ENCODE measurements around the gene DYRK2.
A peak's percentile ranks its signal among the peaks of the same experiment; 100 is the strongest.

The DYRK2 gene

GRCh38 chr12:67648521-67649260, at the start of gene DYRK2:
Gene DYRK2 (plus strand): TSS chr12:67648745. CDS start chr12:67649134, 389 bp downstream.
- peak; percentile 15 for DNase-seq

DNA sequence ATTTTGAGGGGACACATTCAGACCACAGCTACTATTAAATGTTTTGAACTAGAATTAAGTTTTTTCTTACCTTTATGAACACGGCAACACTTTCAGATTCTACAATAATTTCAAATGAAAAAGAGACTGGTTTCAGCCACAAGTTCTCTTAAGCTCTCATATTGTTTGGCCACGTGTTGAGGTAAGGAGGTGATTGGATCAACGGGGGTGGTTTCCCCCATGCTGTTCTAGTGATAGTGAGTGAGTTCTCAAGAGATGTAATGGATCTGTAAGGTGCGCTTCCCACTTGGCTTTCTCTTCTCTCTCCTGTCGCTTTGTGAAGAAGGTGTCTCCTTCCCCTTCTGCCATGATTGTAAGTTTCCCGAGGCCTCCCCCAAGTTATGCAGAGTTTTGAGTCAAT, 48.9 kb upstream of the DYRK2 start:
- DNase-seq = no peak

DNA sequence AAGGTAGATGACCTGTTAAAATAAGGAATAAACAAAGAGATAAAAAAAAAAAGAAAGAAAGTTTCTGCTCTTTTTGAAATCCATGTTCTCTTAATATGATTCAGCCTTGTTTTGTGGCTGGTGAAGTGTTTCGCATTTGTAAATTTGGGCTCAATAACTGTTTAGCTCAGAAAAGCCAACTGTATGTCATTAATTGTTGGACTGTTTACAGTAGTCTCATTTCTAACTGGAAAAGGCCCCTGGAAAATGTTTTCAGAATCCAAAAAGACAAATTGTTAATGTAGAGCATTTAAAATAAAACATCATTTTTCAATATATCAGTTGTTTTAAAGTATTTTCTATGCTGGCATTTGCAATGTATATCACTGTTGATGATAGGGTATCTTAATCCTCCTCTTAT, 47.4 kb upstream of the DYRK2 start:
- no peak for DNase-seq

DNA sequence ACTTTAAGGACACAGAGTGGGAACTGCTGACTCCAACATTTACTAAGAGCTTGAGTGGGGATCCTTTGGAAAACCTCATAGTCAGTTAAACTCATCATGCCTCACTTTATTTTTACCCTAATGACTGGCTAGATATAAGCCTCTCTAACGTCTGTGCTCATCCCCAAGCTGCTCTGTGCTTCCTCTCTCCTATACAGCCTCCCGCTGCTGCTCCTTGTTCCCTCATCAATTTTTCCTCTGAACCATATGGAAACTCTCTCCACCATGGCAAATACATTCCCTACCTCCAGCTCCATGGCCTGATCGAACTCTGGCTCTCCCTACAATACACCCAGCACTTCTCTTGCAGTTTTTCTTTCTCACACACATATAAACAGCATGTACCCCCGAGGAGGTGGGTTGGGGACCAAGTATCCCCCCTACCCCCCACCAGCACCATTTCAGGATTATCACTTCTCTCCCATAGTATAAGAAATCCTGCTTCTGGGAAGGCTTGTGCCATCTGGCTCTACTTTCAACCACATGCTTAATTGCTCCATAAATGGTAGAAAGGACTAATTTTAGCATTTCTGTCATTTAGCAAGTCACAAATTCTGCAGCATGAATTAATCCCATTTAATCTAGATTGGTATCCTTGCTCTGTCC, 39.2 kb upstream of the DYRK2 start:
- no peak for DNase-seq

DNA sequence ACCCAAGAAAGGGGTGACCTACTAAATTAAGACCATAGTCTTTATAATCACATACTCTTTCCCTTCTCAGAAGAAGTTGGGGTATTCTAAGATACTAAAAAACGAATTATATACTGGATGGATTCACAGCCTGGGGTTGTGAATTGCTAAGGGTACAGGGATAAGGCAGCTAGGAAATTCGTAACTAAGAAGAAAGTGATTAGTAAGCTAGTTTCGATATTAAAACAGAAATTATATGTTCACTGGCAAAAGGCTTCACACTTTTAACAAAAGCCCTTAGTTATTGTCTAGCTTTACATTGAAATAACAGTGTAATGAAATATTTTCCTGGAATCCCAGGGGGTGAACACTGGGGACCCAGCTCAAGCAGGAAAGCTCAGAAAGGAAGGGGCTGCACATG, 35.5 kb upstream of the DYRK2 start:
- no peak for DNase-seq

- DNase-seq = no peak
Measured at GRCh38 chr12:67617629-67618028, 30.9 kb upstream of the DYRK2 start.

DNA sequence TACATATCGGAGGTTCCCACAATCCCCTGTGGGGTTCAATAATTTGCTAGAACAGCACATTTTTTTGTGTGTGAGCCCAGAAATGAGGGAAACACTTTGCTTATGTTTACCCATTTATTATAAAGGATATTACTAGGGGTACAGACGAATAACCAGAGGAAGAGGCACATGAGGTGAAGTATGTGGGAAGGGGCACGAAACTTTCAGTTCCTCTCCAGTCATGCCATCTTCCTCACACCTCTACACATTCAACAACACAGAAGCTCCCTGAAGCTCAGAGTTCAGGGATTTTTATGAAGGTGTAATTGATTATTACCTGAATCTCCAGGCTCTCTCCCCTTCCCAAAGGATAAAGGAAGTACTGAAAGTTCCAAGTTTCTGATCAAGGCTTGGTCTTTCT, 30.2 kb upstream of the DYRK2 start:
- no peak for DNase-seq

- DNase-seq = no peak
Measured at GRCh38 chr12:67621112-67621511, 27.4 kb upstream of the DYRK2 start.

DNA sequence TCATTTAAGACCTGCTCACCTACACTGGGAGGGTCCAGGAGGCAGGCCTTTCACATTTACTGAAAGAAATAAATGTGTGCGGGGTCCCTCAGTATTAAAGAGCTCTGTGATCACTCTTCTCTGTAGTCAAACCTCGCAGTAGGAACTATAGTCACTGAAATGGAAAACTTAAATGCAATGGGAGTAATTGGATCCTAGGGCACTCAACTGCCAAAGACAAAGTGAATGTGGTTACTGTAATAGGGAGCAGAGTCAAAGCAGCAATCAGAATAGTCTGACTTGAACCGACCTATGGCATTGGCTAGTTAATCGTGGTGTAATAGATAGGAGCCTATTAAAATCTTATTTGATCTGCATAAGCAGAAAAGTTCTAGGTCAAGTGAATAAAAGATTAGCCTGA, 26.6 kb upstream of the DYRK2 start:
- DNase-seq = no peak

GRCh38 chr12:67623259-67623658, 25.3 kb upstream of the DYRK2 start:
- no peak for DNase-seq

- no peak for DNase-seq
Measured at GRCh38 chr12:67624355-67624754, 24.2 kb upstream of the DYRK2 start.

DNA sequence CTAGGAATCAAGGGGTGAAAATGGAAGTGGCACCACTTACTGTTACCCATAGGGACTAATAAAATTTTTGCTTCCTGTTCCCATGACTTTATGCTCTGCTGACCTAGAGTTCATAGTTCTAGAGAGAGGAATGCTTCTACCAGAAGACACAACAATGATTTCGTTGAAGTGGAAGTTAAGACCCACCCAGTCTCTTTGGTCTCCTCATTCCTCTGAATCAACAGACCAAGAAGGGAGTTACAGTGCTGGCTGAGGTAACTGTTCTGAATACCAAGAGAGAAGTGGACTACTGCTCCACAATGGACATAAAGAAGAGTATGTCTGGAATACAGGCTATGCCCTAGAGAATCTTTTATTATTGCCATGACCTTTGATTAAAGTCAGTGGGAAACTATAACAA, 23.5 kb upstream of the DYRK2 start:
- no peak for DNase-seq

DNA sequence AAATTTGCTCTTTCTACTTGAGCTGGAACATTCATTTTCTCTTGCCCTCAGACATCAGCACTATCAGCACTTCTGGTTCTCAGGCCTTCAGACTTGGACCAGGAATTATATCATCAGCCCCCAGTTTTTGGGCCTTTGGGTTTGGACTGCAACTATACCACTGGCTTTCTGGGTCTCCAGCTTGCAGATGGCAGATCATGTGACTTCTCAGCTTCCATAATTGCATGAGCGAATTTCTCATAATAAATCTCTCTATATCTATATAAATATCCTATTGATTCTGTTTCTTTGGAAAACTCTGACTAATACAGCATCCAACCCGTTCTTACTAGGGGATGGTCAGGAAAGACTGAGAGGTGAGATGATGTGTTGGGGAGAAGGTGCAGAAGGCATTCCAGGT, 22.4 kb upstream of the DYRK2 start:
- no peak for DNase-seq

GRCh38 chr12:67630373-67631088, 18.0 kb upstream of the DYRK2 start:
- peak; percentile 80 for DNase-seq

GRCh38 chr12:67632005-67632404, 16.5 kb upstream of the DYRK2 start:
- no peak for DNase-seq

DNA sequence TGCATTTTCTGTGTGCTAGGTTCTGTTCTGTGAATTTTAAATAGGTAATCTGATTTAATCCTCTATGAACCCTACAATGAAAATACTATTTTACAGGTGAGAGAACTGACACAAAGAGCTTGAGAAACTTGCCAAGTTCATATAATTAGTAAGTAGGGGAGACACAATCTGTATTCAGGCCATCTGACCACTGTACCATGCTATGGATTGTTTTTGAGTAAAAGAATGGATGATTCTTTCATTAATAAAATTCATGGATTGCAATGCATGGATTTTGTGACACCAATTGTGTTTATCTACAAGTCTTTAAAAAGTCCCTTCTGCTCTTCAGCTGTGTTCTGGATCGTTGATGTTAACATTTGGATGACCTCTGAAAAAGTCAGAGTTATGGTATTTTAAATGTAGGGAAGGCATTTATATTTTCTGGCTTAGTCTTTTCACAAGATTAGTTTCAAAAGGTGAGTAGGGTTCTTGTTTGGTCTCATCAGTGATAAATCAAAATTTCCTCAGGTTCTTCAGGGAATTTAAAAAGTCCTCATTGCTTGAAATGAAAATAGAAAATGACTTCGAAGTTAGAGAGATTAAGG, 15.4 kb upstream of the DYRK2 start:
- DNase-seq = no peak

GRCh38 chr12:67633708-67634107, 14.8 kb upstream of the DYRK2 start:
- DNase-seq = peak; percentile 32

DNA sequence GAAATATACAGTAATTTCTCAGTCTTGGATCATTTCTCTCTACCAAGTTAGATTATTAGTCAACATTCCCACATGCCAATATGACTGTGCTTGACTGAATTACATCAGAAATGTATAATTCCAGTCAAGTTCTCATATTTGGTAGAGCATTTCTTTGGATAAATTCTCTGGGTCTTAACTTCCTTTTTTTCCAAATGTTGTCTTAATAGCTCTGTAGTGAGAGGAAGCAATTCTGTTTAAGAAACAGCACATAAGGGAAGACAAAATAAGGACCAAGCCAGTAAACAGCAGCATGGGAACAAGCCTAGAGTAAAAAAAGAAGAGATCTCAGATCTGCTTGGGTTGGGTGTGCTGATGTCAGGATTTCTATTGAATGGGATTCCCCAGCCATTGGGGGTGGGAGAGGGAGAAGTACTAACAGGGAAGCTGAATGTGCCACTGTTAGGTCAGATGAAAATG, 14.2 kb upstream of the DYRK2 start:
- DNase-seq = peak; percentile 1

DNA sequence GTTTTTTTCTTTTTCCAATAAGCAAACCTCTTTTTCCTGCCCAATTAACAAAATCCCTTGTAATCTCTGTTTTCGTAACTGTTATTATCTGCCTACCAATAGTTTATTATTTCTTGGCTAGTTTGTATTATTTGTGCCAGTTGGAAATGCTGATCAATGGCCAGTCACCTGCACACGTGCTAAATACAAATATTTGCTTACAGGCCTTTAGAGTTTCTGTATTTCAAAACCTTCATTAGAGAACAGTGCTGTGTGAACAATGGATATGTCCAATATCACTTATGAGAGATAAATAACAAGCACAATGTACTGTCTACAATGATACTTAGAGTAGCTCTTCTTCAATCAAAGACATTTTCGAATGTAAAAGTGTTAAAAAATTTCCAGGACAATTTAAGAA, 10.8 kb upstream of the DYRK2 start:
- no peak for DNase-seq

DNA sequence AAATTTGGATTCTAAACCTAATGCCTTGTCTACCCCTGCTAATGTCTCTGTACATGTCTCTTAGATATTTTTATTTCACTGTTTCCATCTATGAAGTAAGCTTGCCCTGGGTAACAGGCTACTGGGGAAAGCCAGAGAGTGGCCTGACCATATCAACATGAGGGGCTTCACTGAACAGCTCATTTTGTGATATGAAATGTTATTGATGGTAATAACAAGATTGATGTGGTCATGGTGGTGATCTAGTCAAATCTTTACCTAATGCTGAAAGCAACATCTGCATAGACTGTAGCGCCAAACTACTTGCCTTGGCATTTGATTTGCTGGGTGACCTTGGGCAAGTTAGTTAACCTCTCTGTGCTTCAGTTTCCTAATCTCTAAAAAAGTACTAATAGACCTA, 9.9 kb upstream of the DYRK2 start:
- no peak for DNase-seq

DNA sequence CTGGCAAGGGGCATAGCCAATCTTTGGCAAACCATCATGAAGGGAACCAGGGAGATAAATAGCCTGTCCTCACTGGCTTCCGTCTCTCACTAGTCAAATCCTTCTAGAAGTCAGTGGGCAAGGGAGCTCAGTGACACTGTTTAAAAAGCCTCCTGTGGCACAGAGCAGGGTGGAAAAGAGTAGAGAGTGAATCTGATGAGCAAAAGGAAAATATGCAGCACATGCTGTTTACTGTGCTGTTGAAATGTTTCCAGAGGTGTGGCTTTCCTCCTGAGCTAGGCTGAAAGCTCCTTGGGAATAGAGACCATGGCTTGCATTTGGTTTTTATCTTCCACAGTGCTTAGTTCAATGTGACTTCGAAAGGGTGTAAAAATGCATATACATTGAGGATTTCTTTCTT, 7.7 kb upstream of the DYRK2 start:
- DNase-seq = no peak

- DNase-seq = no peak
Measured at GRCh38 chr12:67645126-67645525, 3.4 kb upstream of the DYRK2 start.

- DNase-seq = no peak
Measured at GRCh38 chr12:67645601-67646000, 2.9 kb upstream of the DYRK2 start.

- DNase-seq = no peak
Measured at GRCh38 chr12:67646775-67647174, 1.8 kb upstream of the DYRK2 start.
